PC-9 (cell line): ENCODE measurements around the gene STATH. TPM values are rescaled to one million over a fixed set of nuclear protein-coding genes. Genes with fewer than 3 reads are reported as not detected.

ENCODE experiments used
- Bru-seq: library from RNA; stranded (reverse); fragments of 400-500 nt; gene quantifications from one replicate; lab custom pipeline; 2021; lab: Mats Ljungman, UMichigan
- BruChase-seq, 2 experiments: library from RNA; stranded (reverse); fragments of 400-500 nt; gene quantifications; one replicate each; lab custom pipeline; 2021; lab: Mats Ljungman, UMichigan
- BruUV-seq: library from RNA; stranded (reverse); fragments of 400-500 nt; replicated peaks from 2 replicates; lab custom pipeline; 2021; lab: Mats Ljungman, UMichigan
- CTCF ChIA-PET: fragments of 300-600 bp; sonication (Branson Sonifier 250); formaldehyde crosslinking; loops from one replicate; lab custom pipeline; 2022; ENCODE audit warnings: antibody characterized with exemption; lab: Charles Lee
- POLR2A ChIA-PET: fragments of 300-600 bp; sonication (Branson Sonifier 250); formaldehyde crosslinking; loops from one replicate; lab custom pipeline; 2022; ENCODE audit warnings: antibody characterized with exemption; ENCODE audit not compliant: unreplicated experiment; lab: Charles Lee
- DNase-seq, 2 experiments: peaks; one replicate each; pipeline versions ENCODE4 v3.0.0 to v3.0.0-alpha.2; 2015 to 2022; ENCODE audit warnings: mixed read lengths in 1 of 2
- H2AFZ ChIP-seq: fragments of 200-600 bp; sonication (generic); 2 replicates; pipeline ENCODE4 v1.8.1; 2017; ENCODE audit warnings: antibody characterized with exemption
- H3F3A ChIP-seq: fragments of 200-600 bp; sonication (generic); 2 replicates; pipeline ENCODE4 v1.8.1; 2017; ENCODE audit warnings: antibody characterized with exemption, mild to moderate bottlenecking, low read depth; ENCODE audit not compliant: insufficient read depth
- H3K27ac ChIP-seq: fragments of 200-600 bp; sonication (generic); 2 replicates; pipeline ENCODE4 v1.6.1; 2016; ENCODE audit warnings: mixed run types
- H3K27me3 ChIP-seq: fragments of 200-600 bp; sonication (generic); 2 replicates; pipeline ENCODE4 v1.6.1; 2016; ENCODE audit warnings: low read depth, mixed run types; ENCODE audit not compliant: insufficient read depth
- H3K36me3 ChIP-seq: fragments of 200-600 bp; sonication (generic); 2 replicates; pipeline ENCODE4 v1.6.1; 2016; ENCODE audit warnings: low read depth, mixed run types
- H3K4me1 ChIP-seq: fragments of 200-600 bp; sonication (generic); replicated peaks from 2 replicates; pipeline ENCODE4 v1.6.1; 2016; ENCODE audit warnings: mixed run types; ENCODE audit not compliant: insufficient read depth
- H3K4me2 ChIP-seq: fragments of 200-600 bp; sonication (generic); 2 replicates; pipeline ENCODE4 v1.6.1; 2017; ENCODE audit warnings: mixed run types
- H3K4me3 ChIP-seq: fragments of 200-600 bp; sonication (generic); 2 replicates; pipeline ENCODE4 v1.6.1; 2016; ENCODE audit warnings: mixed run types
- H3K79me2 ChIP-seq: fragments of 200-600 bp; sonication (generic); 2 replicates; pipeline ENCODE4 v1.6.1; 2017; ENCODE audit warnings: low read depth, mixed run types
- H3K9me2 ChIP-seq: fragments of 200-600 bp; sonication (generic); 2 replicates; pipeline ENCODE4 v1.8.1; 2017; ENCODE audit warnings: mild to moderate bottlenecking; ENCODE audit not compliant: insufficient read depth
- H3K9me3 ChIP-seq: fragments of 200-600 bp; sonication (generic); 2 replicates; pipeline ENCODE4 v1.8.1; 2016; ENCODE audit warnings: low read depth; ENCODE audit not compliant: insufficient read depth
- H4K20me1 ChIP-seq: fragments of 200-600 bp; sonication (generic); 2 replicates; pipeline ENCODE4 v1.8.1; 2017; ENCODE audit not compliant: insufficient read depth
- CTCF ChIP-seq: fragments of 200-600 bp; sonication (generic); conservative IDR thresholded peaks from 2 replicates; pipeline ENCODE4 v1.6.1; 2017; ENCODE audit warnings: mixed run types, antibody characterized with exemption, mild to moderate bottlenecking, moderate library complexity
- EZH2 ChIP-seq: fragments of 200-600 bp; sonication (generic); IDR thresholded peaks from 2 replicates; pipeline ENCODE4 v1.8.0; 2017; ENCODE audit warnings: antibody characterized with exemption, low read depth
- intact Hi-C: fragments of 100-400 bp; cut with micrococcal nuclease; formaldehyde crosslinking; loops from one replicate; pipeline ENCODE4 v1.10.0; 2022; ENCODE audit not compliant: unreplicated experiment
- long read RNA-seq: library from polyadenylated mRNA; stranded (forward); transcript quantifications from one replicate; pipeline ENCODE4 v2.0.0, GENCODE V29; 2022
- total RNA-seq: library from RNA; stranded (reverse); gene quantifications from 2 replicates; pipeline ENCODE4 v1.2.3, GENCODE V29; 2021

The STATH gene
- total RNA-seq (not detected in 2 replicates), Bru-seq, nascent RNA (not detected), BruChase-seq, experiment 1, labeled RNA remaining after a 2-hour chase (not detected), BruChase-seq, experiment 2, labeled RNA remaining after a 6-hour chase (not detected)
- long read RNA-seq, result 0 reads

GRCh38 chr4:69995526-69996016 is at the start of gene STATH:
Gene STATH (plus strand): TSS chr4:69995966. CDS start chr4:69998438, 2,472 bp downstream.
- Histone ChIP-seq H3K9me3 (no peaks in the 10 kb centered on the region), H3F3A (no peaks in the 10 kb centered on the region), H3K9me2 (no peaks in the 10 kb centered on the region), H4K20me1 (no peaks in the 10 kb centered on the region), H2AFZ (no peak within 1 kb of the TSS), H3K36me3 (no peaks in the 10 kb centered on the region), H3K27ac (no peak within 1 kb of the TSS), H3K4me3 (no peak within 1 kb of the TSS), H3K79me2 (no peaks in the 10 kb centered on the region), H3K27me3 (no peaks in the 10 kb centered on the region), H3K4me1 (no peaks in the 10 kb centered on the region), H3K4me2 (no peak within 1 kb of the TSS)
- no peak for TF ChIP-seq CTCF
- no peak for TF ChIP-seq EZH2
- DNase-seq, result no peak
- no TSS peak for BruUV-seq
- intact Hi-C loops, result no loop called here
- POLR2A ChIA-PET, result no interaction called here
- CTCF ChIA-PET, result no interaction called here

GRCh38 chr4:69951602-69952001 is 44.2 kb upstream of the STATH start:
- Histone ChIP-seq H3K9me2 (no peaks in the 10 kb centered on the region), H4K20me1 (no peaks in the 10 kb centered on the region), H3K4me1 (no peaks in the 10 kb centered on the region), H3K4me3 (no peak overlapping the region), H3K27ac (no peak overlapping the region), H3K9me3 (no peaks in the 10 kb centered on the region), H3K4me2 (no peak overlapping the region), H3K79me2 (no peaks in the 10 kb centered on the region), H3K36me3 (no peaks in the 10 kb centered on the region), H3K27me3 (no peaks in the 10 kb centered on the region), H3F3A (no peaks in the 10 kb centered on the region), H2AFZ (no peak overlapping the region)
- intact Hi-C loops, result no loop called here
- TF ChIP-seq EZH2 (no peak), CTCF (no peak)
- ChIA-PET CTCF (no interaction called here), POLR2A (no interaction called here)
- BruUV-seq, result no TSS peak
- DNase-seq, result no peak

- Histone ChIP-seq H3K4me2 (no peak overlapping the region), H3K9me3 (no peaks in the 10 kb centered on the region), H3K27ac (no peak overlapping the region), H2AFZ (no peak overlapping the region), H3K27me3 (no peaks in the 10 kb centered on the region), H3K79me2 (no peaks in the 10 kb centered on the region), H3K9me2 (no peaks in the 10 kb centered on the region), H3K36me3 (no peaks in the 10 kb centered on the region), H3K4me1 (no peaks in the 10 kb centered on the region), H3K4me3 (no peak overlapping the region), H4K20me1 (no peaks in the 10 kb centered on the region), H3F3A (no peaks in the 10 kb centered on the region)
- DNase-seq, result no peak
- POLR2A ChIA-PET, result no interaction called here
- TF ChIP-seq EZH2, result no peak
- no peak for TF ChIP-seq CTCF
- CTCF ChIA-PET, result no interaction called here
- intact Hi-C loops, result no loop called here
- BruUV-seq, result no TSS peak
These were observed 38.6 kb upstream of the STATH start for GRCh38 chr4:69957209-69957608.
